NCI-H1436 (cell line): ENCODE data around the gene IL15.
"Not testable (repeated sequence)": the region's sequence is repeated elsewhere in the genome, so short reads cannot be mapped to it uniquely, and the experiment has no call there.

Experiments
- DNase-seq: peaks from one replicate; lab custom pipeline; 2025; lab: John Stamatoyannopoulos, UW

IL15 gene

DNA sequence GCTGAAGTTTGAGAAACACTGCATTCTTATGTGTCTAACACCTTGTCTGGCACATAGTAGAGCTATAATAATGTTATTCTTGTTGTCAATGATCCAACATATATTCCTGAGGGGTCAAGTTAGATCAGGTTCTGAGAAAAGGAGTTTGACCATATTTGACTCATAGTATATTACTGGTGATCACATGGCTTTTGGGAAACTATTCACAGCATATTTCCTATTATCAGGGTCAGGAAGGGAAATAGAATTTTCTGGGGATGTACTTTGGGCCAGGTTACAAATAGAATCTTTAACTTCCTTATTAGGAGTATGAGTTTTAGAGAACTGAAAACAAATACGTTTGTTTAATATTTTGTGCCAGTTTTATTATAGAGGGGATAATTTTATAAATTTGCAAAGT, 11.6 kb downstream of the IL15 start:
- DNase-seq = no peak

DNA sequence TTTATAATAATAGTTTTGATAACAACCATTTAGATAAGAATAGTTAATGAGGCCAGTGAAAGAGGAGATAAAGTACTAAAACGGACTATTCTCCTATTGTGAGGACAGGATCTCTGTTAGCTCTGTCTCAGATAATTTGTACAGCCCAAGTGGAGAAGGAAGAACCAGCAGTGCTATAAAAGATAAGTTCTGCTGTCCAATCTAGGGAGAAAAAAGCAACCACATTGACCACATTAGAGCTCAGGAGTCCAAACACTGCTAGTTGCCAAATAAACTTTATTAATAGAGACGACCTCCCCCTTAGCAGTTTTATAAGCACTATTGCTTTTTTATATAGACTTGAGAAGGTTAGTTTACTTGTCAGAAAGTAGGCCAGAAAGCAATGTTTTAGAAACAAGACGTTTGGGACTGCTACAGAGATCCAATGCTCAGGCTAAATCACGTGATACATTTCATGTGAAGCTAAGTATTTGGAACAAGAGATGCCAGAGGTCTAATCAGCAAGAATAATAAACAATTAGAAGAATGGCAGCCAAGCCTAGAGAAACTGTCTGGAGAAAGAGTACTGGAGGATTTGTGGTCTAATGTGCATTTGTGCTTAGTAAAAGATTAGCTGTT, 15.9 kb downstream of the IL15 start:
- no peak for DNase-seq

DNA sequence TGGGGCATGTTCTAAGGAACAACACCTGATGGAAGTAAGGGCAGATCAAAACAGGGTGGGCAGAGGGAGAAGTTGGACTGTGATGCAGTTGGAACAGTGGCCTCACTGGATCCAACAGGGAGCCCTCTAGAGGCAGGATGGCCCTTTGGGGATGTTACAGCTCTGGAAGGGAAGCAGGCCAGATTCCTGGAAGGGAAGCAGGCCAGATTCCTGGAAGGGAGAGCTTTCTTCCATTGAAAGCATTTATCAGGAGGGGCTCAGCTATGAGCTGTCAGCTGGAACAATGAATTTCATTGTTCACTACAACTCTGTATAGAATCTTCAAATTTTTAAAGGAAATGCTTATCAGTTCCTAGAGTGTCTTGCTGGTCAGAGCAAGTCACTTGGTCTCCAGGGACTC, 17.7 kb downstream of the IL15 start:
- DNase-seq = no peak

DNA sequence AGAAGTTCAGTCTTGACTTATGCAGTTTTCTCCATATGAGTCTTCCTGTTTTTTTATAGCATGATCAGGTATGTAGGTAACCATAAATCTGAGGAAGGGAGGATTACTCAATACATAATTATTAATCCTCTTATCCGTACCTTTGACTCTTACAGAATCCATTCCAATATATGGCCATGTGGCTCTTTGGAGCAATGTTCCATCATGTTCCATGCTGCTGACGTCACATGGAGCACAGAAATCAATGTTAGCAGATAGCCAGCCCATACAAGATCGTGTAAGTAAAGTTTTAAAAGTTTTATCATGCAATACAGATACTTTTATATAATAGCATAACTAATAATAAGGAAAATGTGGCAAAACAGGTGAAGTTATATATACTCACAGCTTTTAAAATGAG, 19.6 kb downstream of the IL15 start:
- no peak for DNase-seq

DNA sequence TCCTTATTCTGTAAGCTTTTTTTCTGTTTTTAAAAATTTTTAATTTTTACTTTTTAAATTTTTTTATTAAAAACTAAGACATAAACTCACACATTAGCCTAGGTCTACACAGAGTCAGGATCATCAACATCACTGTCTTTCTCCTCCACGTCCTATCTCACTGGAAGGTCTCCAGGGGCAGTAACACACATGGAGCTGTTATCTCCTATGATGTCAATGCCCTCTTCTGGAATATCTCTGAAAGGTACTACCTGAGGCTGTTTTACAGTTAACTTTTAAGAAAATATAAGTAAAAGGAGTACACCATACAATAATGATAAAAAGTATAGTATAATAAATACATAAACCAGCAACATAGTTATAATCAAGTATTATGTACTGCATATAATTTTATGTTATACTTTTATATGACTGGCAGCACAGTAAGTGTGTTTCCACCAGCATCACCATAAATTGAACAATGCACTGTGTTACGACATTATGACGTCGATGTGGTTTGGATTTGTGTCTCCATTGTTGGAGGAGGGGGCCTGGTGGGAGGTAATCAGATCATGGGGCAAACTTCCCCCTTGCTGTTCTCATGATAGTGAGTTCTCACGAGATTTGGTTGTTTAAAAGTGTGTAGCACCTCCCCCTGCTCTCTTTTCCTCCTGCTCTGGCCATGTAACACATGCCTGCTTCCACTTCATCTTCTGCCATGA, 21.3 kb downstream of the IL15 start:
- no peak for DNase-seq

DNA sequence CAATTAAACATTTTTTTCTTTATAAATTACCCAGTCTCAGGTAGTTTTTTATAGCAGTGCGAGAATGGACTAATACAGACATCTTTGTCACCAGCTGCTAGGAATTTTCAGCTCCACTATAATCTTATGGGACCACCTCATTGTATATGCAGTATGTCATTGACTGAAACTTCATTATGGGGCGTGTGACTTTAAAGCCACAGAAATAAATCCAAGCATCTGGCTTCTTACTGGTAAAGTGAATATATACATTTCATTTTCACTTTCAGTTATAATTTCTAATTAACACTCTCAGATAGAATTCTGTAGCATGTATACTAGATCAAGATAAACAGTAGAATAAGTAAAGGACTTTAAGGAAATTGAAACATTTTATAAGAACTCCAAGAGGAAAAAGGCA, 21.9 kb downstream of the IL15 start:
- DNase-seq = no peak

DNA sequence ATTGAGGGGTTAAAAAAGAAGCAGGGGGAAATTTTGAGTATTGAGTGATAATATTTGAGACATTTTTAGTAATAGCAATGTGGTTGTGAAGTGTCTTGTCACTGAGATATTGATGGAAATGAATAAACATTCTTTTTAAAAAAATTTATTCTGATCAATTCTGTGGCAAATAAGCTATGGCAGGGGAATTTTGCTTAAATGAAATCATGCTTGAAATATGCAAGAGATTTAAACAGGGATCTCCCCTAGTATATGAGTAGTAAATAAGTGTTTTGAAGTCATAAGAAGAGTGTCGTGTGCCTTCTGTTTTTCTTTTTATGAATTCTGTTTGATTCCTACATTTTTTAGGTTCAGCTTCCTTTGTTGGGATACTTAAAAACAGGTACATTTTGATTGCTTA, 23.2 kb downstream of the IL15 start:
- DNase-seq = no peak

DNA sequence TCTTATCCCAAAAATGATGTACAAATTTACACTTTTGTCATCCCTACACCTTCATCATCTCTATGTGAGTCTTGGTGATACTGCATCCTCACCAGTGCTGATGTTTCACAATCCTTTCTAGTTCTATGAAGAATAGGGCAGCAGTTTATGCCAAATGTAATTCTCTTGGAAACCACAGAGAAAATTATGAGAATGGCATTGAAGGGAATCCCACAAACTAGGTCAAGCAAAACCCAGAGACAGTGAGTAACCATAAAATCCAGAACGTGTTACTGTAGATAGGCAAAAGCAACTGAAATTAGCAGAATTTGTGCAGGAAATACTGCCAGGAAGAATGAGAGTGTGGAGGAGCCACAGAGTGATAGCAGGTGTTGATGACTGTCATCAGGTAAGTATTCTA, 24.5 kb downstream of the IL15 start:
- DNase-seq = no peak

DNA sequence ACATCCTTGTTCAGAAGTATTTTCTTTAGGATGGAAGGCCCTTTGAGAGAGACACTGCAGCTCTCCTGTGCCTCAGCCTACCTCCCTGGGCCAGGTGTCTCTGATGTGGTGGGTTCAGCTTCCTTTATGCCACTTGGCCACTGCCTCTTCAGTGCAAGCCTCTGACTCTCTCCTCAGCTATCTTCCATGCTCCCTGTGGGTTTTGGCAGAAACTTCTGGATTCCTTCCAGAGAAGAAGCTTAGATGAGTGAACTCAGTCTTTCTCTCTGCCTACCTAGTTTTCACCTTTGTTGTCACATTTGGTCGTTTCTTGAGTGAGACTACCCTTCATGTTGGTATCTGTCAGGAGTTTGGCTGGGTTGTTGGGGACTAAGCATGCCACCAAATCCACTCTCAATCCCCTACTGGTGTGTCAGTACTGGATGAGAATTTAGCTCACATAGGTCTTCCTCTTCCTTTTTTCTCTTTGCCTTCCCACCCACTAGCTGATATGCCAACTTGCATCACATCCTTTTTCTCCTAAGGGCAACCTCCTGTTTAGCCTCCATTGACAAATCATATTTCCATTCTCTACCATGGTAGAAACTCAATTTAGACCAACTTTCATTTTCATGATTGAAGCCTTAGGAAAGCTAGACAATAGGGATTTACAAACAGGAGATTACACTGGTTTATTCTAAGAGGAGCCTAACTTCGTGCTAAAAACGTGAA, 32.0 kb downstream of the IL15 start:
- no peak for DNase-seq

DNA sequence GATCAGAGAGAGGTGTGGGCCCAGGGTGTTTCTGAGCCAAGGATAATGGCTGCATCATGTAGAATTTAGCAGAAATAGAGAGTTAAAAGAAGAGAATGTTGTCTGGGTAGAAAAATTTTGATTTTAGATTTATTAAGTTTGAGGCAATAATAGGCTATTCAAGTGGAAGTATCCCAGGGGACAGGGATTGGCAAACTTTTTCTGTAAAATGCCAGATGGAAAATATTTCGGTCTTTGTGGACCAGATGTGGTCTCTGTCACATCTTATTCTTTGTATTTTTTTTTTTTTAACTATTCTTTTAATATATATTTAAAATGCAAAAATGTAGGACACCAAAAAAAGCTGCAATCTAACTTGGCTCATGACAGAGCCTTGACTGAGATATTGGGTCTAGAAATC, 33.1 kb downstream of the IL15 start:
- no peak for DNase-seq

DNA sequence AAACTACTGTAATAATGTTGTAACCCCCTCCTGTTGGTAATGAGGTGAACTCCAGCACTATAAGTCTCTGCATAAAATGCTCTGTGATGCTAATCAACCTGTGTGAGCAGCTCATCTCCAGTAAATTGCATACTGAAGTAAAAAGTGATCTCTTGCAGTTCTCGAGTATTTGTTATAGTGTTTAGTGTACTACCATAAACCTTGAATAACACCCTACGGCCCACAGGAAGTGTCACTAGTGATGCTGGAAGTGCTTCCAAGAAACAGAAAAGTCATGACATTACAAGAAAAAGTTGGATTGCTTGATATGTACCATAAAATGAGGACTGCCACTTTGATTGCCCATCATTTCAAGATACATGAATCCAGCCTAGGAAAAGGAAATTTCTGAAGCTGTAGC, 39.0 kb downstream of the IL15 start:
- no peak for DNase-seq

DNA sequence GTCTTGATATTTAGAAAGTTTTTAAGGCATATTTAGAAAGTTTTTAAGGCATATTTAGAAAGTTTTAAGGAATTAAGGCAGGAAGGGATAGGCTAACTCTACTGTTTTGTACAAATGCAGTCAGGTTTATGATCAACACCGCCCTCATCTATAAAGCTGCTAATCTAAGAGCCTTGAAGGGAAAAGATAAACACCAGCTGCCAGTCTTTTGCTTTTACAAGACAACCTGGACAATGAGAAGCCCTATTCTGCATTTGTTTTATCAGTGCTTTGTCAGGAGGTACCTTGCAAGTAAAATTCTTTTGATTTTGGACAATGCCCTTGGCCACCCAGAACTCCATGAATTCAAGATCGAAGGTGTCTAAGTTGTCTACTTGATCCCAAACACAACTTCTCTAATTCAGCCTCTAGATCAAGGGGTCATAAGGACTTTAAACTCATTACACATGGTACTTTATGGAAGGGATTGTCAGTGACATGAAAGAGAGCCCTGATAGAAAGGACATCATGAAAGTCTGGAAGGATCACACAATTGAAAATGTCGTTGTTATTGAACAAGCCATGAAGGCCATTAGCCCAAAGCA, 39.8 kb downstream of the IL15 start:
- DNase-seq = no peak

DNA sequence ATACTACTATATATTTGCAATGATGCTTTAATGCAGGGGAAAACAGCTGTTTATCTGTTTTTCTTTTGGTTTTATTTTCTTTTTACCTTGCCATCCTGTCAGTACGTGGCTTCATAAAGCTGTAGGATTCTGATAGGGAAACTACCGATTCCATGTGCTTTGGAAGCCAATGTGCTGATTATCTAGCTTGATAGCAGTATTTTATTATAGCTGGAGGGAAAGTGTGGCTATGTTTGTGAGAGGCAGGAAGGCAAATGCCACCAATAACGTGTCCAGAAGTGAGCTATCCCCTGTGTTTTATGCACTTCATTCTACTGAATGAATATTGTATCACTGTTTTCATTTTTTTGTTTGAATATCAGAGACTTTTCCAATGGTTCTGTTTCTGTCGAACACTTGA, 43.7 kb downstream of the IL15 start:
- no peak for DNase-seq

DNA sequence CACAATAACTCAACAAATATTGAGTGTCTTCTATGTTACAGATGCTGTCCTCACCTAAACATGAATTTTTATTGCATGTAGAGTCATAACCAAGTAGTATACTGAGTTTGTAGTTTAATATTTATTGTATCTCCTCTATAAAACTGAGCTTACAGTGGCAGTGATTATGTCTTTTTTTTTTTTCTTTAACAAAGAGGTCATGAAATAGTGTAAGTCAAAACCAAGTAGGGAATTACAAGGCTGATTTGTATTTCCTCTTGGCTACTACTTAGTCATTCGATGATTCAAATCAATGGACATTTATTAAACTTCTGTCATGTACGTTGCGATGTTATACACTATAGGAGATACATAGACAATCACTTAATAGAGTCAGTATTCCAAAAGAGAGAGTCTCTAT, 48.4 kb downstream of the IL15 start:
- no peak for DNase-seq

DNA sequence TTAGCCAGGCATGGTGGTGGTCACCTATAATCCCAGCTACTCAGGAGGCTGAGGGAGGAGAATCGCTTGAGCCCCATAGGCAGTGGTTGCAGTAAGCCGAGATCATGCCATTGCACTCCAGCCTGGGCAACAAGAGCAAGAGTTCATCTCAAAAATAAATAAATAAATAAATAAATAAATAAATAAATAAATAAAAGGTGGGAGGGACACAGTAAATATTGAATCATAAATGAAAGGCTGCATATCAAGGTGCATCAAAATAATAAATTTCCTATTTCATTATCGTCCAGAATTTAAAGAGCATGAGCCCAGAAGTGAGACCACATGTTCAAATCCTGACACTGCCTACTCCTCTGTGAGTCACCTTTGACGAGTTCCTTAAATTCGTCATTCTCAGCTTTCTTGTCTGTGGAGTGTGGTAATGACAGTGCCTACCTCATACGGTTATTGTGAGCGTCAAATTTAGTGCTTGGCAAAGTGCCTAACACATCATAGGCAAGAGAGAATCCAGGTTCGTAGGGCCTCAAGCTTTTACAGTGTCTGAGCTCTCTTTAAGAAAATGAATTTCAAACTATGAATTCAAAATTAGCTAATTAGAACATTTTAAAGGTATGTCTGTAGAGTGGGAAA, 49.9 kb downstream of the IL15 start:
- no peak for DNase-seq

DNA sequence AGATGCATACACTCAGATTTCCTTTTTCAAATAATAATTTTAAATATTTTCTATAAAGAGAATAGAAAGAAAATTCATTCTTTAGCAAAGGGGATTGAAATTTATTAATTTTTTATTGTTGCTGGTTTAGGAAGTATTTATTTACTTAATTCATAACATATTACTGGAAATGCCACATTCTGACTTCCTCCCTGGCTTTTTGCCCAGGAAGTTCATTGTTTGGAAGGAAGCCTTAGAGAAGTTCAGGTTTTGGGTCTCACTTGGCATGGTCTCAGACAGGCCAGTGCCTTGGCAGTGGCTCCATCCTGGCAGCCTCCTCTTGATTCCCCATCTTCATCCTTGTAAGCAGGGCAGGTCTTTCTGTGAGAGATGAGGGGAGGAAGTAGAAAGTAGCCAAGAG, 50.5 kb downstream of the IL15 start:
- no peak for DNase-seq

DNA sequence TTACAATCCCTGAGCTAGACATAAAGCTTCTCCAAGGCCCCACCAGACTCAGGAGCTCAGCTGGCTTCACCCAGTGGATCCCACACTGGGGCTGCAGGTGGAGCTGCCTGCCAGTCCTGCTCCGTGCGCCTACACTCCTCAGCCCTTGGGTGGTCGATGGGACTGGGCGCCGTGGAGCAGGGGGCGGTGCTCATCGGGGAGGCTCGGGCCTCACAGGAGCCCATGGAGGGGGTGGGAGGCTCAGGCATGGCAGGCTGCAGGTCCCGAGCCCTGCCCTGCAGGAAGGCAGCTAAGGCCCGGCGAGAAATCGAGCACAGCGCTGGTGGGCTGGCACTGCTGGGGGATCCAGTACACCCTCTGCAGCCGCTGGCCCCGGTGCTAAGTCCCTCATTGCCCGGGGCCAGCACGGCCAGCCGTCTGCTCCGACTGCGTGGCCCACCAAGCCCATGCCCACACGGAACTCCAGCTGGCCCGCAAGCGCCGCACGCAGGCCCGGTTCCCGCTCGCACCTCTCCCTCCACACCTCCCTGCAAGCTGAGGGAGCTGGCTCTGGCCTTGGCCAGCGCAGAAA, 53.4 kb downstream of the IL15 start:
- not testable (repeated sequence) for DNase-seq

DNA sequence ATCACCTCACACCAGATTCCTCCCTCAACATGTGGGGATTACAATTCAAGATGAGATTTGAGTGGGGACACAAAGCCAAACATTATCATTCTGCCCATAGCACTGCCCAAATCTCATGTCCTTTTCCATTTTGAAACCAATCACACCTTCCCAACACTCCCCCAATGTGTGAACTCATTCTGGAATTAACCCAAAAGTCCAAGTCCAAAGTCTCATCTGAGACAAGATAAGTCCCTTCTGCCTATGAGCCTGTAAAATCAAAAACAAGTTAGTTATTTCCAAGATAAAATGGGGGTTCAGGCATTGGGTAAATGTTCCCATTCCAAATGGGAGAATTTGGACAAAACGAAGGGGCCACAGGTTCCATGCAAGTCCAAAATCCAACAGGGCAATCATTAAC, 54.9 kb downstream of the IL15 start:
- not testable (repeated sequence) for DNase-seq

DNA sequence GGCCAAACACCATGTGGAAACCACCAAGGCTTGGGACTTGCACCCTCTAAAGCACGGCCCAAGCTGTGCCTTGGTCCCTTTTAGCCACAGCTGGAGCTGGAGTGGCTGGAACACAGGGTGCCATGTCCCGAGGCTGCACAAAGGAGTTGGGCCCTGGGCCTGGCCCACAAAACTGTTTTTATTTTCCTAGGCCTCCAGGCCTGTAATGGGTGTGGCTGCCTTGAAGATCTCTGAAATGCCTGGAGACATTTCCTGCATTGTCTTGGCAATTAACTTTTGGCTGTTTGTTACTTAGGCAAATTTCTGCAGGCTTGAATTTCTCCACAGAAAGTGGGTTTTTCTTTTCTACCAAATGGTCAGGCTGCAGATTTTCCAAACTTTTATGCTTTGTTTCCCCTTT, 55.7 kb downstream of the IL15 start:
- DNase-seq = no peak

DNA sequence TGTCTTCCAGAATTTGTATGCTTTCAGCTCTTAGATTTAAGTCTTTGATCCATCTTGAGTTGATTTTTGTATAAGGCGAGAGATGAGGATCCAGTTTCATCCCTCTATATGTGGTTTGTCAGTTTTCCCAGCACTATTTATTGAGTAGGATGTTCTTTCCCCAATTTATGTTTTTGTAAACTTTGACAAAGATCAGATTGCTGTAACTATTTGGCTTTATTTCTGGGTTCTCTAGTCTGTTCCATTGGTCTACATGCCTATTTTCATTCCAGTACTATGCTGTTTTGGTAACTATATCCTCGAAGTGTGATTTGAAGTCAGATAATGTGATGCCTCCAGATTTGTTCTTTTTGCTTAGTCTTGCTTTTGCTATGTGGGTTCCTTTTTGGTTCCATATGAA, 60.7 kb downstream of the IL15 start:
- no peak for DNase-seq

DNA sequence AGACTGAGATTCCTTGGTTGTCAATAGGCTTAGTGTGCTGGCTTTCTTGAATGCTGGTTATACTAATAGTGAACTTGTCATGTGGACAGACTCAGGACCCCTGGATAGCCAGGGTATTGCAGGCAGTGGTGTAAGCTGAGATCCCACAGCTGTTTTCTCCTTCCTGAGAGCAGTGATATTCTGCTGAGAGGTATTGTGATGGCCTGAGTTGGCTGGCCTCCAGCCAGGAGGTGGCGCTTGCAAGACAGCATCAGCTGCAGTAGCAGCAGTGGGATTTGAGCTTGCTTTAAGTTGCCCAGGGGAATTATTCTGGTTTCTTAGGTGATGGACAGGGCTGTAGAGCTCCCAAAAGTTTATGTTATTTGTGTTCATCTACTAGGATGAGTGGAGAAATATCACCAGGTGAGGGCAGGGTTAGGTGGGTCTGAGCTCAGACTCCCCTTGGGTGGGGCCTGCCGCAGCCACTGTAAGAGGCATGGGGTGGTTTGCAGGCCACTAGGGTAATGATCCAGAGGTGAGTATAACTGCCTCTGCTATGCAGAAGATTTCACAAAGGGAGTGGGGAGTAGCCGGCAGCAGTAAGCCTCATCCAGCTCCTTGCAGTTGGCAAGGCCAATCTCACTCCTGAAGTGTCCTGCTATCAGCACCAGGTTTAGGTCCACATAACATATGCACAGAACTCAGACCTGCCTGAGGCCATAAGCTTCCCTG, 66.2 kb downstream of the IL15 start:
- no peak for DNase-seq

DNA sequence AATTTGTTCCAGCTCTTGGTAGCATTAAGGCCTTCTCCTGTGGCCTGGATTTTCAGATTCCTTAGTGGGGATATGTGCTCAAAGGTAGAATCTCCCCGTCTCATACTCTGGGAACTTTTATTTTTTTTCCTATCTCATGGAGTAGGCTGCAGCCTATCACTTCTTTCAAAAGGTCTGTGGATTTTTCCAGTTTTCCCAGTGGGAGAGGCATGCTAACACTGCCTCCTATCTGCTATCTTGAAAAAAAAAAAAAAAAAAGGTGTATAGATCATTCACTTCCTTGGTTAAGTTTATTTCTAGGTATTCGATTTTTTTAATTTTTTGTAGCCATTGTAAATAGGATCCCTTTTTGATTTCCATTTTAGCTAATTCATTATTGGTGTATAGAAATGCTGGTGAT, 67.1 kb downstream of the IL15 start:
- no peak for DNase-seq
